ENCODE data around the gene TENM4. TPM values are rescaled to one million over a fixed set of nuclear protein-coding genes. Genes with fewer than 3 reads are reported as not detected.

The TENM4 gene
- polyA plus RNA-seq, 3 donors, result 0.31 to 1.7 TPM; not detected in 1

DNA sequence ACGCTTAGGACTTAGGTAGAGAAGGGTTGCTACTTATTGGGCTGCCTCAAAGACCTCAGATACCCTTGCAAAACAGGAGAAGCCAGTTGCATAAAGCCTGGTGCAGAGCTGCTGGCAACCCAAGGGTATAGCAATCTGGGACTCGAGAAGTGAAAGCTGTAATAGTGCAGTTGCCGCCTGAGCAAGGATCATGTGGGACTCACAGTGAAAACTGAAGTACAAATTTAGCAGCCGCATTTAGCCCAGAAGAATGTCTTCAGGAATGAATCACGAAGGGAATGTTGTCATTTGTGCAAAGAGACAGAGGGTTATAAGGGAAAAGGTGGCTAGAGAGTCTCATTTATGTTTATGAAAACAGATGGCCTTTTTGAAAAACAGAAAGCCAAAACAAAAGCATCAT lies 267.2 kb downstream of the TENM4 start:
- no peak overlapping the region for H3K9ac ChIP-seq (ENCODE audit: insufficient read depth, low read length, poor library complexity, severe bottlenecking)
- no peak overlapping the region for H2AFZ ChIP-seq (ENCODE audit: insufficient read depth, low read depth, low read length, poor library complexity, severe bottlenecking)
- H3K79me2 ChIP-seq (ENCODE audit: insufficient read depth, low read length), result no peaks in the 10 kb centered on the region
- H3K4me3 ChIP-seq (replicated peaks in 1 of 3; ENCODE audit: low read depth in 2 of 3, low read length in 3 of 3), result no peak overlapping the region
- Mint-ChIP-seq H3K9me3 (peaks cover 0 to 5% (median 0%) of the 10 kb centered on the region in 7 donors), H3K36me3 (no peaks in the 10 kb centered on the region), H3K4me3 (no peak overlapping the region), H3K27ac (no peak overlapping the region), H3K4me1 (no peaks in the 10 kb centered on the region), H3K27me3 (ENCODE audit: low read depth in 3 of 3) (peaks cover 3 to 10% (median 5%) of the 10 kb centered on the region in 3 donors)
- WGBS (ENCODE audit: insufficient coverage), result 92% methylated on average over 4 of the region's 5 CpGs
- no peaks in the 10 kb centered on the region for H3K9me3 ChIP-seq (replicated peaks in 1 of 2; ENCODE audit: control insufficient read depth in 1 of 2, insufficient read depth in 1 of 2, low read length in 2 of 2)
- intact Hi-C loops (cut with micrococcal nuclease), result no loop called here
- TF ChIP-seq, protein P1, sequence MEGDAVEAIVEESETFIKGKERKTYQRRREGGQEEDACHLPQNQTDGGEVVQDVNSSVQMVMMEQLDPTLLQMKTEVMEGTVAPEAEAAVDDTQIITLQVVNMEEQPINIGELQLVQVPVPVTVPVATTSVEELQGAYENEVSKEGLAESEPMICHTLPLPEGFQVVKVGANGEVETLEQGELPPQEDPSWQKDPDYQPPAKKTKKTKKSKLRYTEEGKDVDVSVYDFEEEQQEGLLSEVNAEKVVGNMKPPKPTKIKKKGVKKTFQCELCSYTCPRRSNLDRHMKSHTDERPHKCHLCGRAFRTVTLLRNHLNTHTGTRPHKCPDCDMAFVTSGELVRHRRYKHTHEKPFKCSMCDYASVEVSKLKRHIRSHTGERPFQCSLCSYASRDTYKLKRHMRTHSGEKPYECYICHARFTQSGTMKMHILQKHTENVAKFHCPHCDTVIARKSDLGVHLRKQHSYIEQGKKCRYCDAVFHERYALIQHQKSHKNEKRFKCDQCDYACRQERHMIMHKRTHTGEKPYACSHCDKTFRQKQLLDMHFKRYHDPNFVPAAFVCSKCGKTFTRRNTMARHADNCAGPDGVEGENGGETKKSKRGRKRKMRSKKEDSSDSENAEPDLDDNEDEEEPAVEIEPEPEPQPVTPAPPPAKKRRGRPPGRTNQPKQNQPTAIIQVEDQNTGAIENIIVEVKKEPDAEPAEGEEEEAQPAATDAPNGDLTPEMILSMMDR (IDR thresholded peaks at IDR 0.05), result no peak
- H3K36me3 ChIP-seq (replicated peaks in 1 of 2; ENCODE audit: control insufficient read depth in 1 of 2, insufficient read depth in 2 of 2, low read length in 2 of 2), result no peaks in the 10 kb centered on the region
- no peaks in the 10 kb centered on the region for H4K20me1 ChIP-seq (ENCODE audit: insufficient read depth, low read length)
- DNase-seq, result no peak
- no peaks in the 10 kb centered on the region for H3K27me3 ChIP-seq (ENCODE audit: control insufficient read depth in 2 of 2, insufficient read depth in 2 of 2, low read length in 2 of 2)
- H3K27ac ChIP-seq (ENCODE audit: low read depth in 1 of 2, low read length in 2 of 2), result no peak overlapping the region
- no peak overlapping the region for H3K4me2 ChIP-seq (replicated peaks; ENCODE audit: extremely low read depth, low read length, poor library complexity, severe bottlenecking)
- H3K4me1 ChIP-seq (ENCODE audit: control insufficient read depth in 1 of 2, insufficient read depth in 2 of 2, low read length in 2 of 2), result no peaks in the 10 kb centered on the region

DNA sequence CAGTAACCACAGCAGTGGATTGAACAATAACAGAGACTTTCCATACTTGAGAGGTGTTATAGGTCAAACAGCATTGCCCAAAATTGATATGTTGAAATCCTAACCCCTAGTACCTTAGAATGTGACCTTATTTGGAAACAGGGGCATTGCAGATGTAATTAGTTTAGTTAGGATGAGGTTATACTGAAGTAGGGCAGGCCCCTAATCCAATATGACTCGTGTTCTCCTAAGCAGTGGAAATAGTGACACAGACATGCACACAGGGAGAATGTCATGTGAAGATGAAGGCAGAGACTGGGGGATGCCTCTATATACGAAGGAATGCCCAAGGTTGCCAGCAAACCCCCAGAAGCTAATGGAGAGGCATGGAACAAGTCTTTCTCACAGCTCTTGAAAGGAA lies 270.5 kb downstream of the TENM4 start:
- intact Hi-C loops (cut with micrococcal nuclease), result no loop called here
- H3K4me3 ChIP-seq (replicated peaks in 1 of 3; ENCODE audit: low read depth in 2 of 3, low read length in 3 of 3), result no peak overlapping the region
- no peaks in the 10 kb centered on the region for H3K4me1 Mint-ChIP-seq
- no peaks in the 10 kb centered on the region for H3K79me2 ChIP-seq (ENCODE audit: insufficient read depth, low read length)
- no peaks in the 10 kb centered on the region for H3K4me1 ChIP-seq (ENCODE audit: control insufficient read depth in 1 of 2, insufficient read depth in 2 of 2, low read length in 2 of 2)
- H3K9me3 Mint-ChIP-seq, result peaks cover 0 to 3% (median 0%) of the 10 kb centered on the region in 7 donors
- H3K4me3 Mint-ChIP-seq, result no peak overlapping the region
- H3K27ac Mint-ChIP-seq, result no peak overlapping the region
- H3K36me3 ChIP-seq (replicated peaks in 1 of 2; ENCODE audit: control insufficient read depth in 1 of 2, insufficient read depth in 2 of 2, low read length in 2 of 2), result no peaks in the 10 kb centered on the region
- no peak overlapping the region for H3K4me2 ChIP-seq (replicated peaks; ENCODE audit: extremely low read depth, low read length, poor library complexity, severe bottlenecking)
- H3K9ac ChIP-seq (ENCODE audit: insufficient read depth, low read length, poor library complexity, severe bottlenecking), result no peak overlapping the region
- no peak for DNase-seq
- no peak overlapping the region for H3K27ac ChIP-seq (ENCODE audit: low read depth in 1 of 2, low read length in 2 of 2)
- H3K27me3 Mint-ChIP-seq (ENCODE audit: low read depth in 3 of 3), result peaks cover 0 to 13% (median 9%) of the 10 kb centered on the region in 3 donors
- H4K20me1 ChIP-seq (ENCODE audit: insufficient read depth, low read length), result no peaks in the 10 kb centered on the region
- H3K36me3 Mint-ChIP-seq, result no peaks in the 10 kb centered on the region
- TF ChIP-seq, protein P1 (IDR thresholded peaks at IDR 0.05), result no peak
- 81% methylated on average over 2 of the region's 2 CpGs for WGBS (ENCODE audit: insufficient coverage)
- no peaks in the 10 kb centered on the region for H3K27me3 ChIP-seq (ENCODE audit: control insufficient read depth in 2 of 2, insufficient read depth in 2 of 2, low read length in 2 of 2)
- H3K9me3 ChIP-seq (replicated peaks in 1 of 2; ENCODE audit: control insufficient read depth in 1 of 2, insufficient read depth in 1 of 2, low read length in 2 of 2), result no peaks in the 10 kb centered on the region
- no peak overlapping the region for H2AFZ ChIP-seq (ENCODE audit: insufficient read depth, low read depth, low read length, poor library complexity, severe bottlenecking)

Measured in CD14-positive monocyte (primary cell).